PC-9 (cell line): ENCODE data around the gene CDKN2B-AS1. TPM values are rescaled to one million over a fixed set of nuclear protein-coding genes. Genes with fewer than 3 reads are reported as not detected.

Experiments
- BruUV-seq: library from RNA; stranded (reverse); fragments of 400-500 nt; replicated peaks from 2 replicates; lab custom pipeline; 2021; lab: Mats Ljungman, UMichigan
- CTCF ChIA-PET: fragments of 300-600 bp; sonication (Branson Sonifier 250); formaldehyde crosslinking; loops from one replicate; lab custom pipeline; 2022; ENCODE audit warnings: antibody characterized with exemption; lab: Charles Lee
- POLR2A ChIA-PET: fragments of 300-600 bp; sonication (Branson Sonifier 250); formaldehyde crosslinking; loops from one replicate; lab custom pipeline; 2022; ENCODE audit warnings: antibody characterized with exemption; ENCODE audit not compliant: unreplicated experiment; lab: Charles Lee
- DNase-seq, 2 experiments: peaks; one replicate each; pipeline versions ENCODE4 v3.0.0 to v3.0.0-alpha.2; 2015 to 2022; ENCODE audit warnings: mixed read lengths in 1 of 2
- H2AFZ ChIP-seq: fragments of 200-600 bp; sonication (generic); 2 replicates; pipeline ENCODE4 v1.8.1; 2017; ENCODE audit warnings: antibody characterized with exemption
- H3F3A ChIP-seq: fragments of 200-600 bp; sonication (generic); 2 replicates; pipeline ENCODE4 v1.8.1; 2017; ENCODE audit warnings: antibody characterized with exemption, mild to moderate bottlenecking, low read depth; ENCODE audit not compliant: insufficient read depth
- H3K27ac ChIP-seq: fragments of 200-600 bp; sonication (generic); 2 replicates; pipeline ENCODE4 v1.6.1; 2016; ENCODE audit warnings: mixed run types
- H3K27me3 ChIP-seq: fragments of 200-600 bp; sonication (generic); 2 replicates; pipeline ENCODE4 v1.6.1; 2016; ENCODE audit warnings: low read depth, mixed run types; ENCODE audit not compliant: insufficient read depth
- H3K36me3 ChIP-seq: fragments of 200-600 bp; sonication (generic); 2 replicates; pipeline ENCODE4 v1.6.1; 2016; ENCODE audit warnings: low read depth, mixed run types
- H3K4me1 ChIP-seq: fragments of 200-600 bp; sonication (generic); replicated peaks from 2 replicates; pipeline ENCODE4 v1.6.1; 2016; ENCODE audit warnings: mixed run types; ENCODE audit not compliant: insufficient read depth
- H3K4me2 ChIP-seq: fragments of 200-600 bp; sonication (generic); 2 replicates; pipeline ENCODE4 v1.6.1; 2017; ENCODE audit warnings: mixed run types
- H3K4me3 ChIP-seq: fragments of 200-600 bp; sonication (generic); 2 replicates; pipeline ENCODE4 v1.6.1; 2016; ENCODE audit warnings: mixed run types
- H3K79me2 ChIP-seq: fragments of 200-600 bp; sonication (generic); 2 replicates; pipeline ENCODE4 v1.6.1; 2017; ENCODE audit warnings: low read depth, mixed run types
- H3K9me2 ChIP-seq: fragments of 200-600 bp; sonication (generic); 2 replicates; pipeline ENCODE4 v1.8.1; 2017; ENCODE audit warnings: mild to moderate bottlenecking; ENCODE audit not compliant: insufficient read depth
- H3K9me3 ChIP-seq: fragments of 200-600 bp; sonication (generic); 2 replicates; pipeline ENCODE4 v1.8.1; 2016; ENCODE audit warnings: low read depth; ENCODE audit not compliant: insufficient read depth
- H4K20me1 ChIP-seq: fragments of 200-600 bp; sonication (generic); 2 replicates; pipeline ENCODE4 v1.8.1; 2017; ENCODE audit not compliant: insufficient read depth
- EZH2 ChIP-seq: fragments of 200-600 bp; sonication (generic); IDR thresholded peaks from 2 replicates; pipeline ENCODE4 v1.8.0; 2017; ENCODE audit warnings: antibody characterized with exemption, low read depth
- intact Hi-C: fragments of 100-400 bp; cut with micrococcal nuclease; formaldehyde crosslinking; loops from one replicate; pipeline ENCODE4 v1.10.0; 2022; ENCODE audit not compliant: unreplicated experiment
- total RNA-seq: library from RNA; stranded (reverse); gene quantifications from 2 replicates; pipeline ENCODE4 v1.2.3, GENCODE V29; 2021
- TF ChIP-seq, protein P1 (sequence below): fragments of 200-600 bp; sonication (generic); conservative IDR thresholded peaks from 2 replicates; pipeline ENCODE4 v1.6.1; 2017; ENCODE audit warnings: mixed run types, antibody characterized with exemption, mild to moderate bottlenecking, moderate library complexity

The CDKN2B-AS1 gene
- total RNA-seq, 1 experiment from 2014 or later: 11.6 TPM

DNA sequence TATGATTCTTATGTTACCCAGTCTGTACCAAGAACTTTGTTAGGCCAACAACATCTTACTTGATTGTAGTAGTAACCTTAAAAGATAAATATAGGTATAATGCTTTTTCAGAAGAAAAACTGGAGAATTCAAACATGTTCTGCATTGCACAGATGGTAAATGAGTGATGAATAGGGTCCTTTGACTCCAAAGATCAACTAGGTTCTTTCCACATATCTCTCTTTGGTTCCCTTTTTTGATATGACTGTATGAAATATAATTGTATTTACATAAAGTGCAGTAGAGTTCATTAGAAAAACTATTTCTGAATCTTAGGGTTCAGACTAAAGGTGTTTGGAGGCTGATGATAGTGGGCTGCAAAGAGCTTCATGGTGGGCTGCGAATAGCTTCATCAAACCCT lies 165.0 kb downstream of the CDKN2B-AS1 start:
- intact Hi-C loops: loop anchor here (2.0 to 5.0 kb wide), 4 partner anchors 53 to 78 kb away; no protein-coding TSS in a partner anchor
- H2AFZ ChIP-seq: no peak overlapping the region

DNA sequence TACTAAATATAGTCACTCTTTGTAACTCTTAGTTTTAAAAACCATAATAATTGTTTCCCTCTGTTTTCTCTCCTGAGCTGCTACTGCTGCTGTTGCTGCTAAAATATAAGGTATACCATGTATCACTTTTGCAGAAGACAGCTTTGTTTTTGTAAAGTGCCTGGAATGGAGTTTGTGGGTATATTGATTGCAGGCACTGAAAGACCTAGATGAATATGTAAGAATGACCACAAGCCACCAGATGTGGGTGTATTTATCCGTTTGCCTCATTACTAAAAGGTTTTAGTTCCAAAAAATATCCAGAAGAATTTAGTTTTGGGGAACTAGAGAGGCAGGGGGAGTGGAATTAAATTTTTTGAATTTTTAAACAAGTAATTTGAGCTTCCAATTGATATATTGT lies 165.6 kb downstream of the CDKN2B-AS1 start:
- DNase-seq: no peak
- no peak for TF ChIP-seq EZH2
- TF ChIP-seq, protein P1, sequence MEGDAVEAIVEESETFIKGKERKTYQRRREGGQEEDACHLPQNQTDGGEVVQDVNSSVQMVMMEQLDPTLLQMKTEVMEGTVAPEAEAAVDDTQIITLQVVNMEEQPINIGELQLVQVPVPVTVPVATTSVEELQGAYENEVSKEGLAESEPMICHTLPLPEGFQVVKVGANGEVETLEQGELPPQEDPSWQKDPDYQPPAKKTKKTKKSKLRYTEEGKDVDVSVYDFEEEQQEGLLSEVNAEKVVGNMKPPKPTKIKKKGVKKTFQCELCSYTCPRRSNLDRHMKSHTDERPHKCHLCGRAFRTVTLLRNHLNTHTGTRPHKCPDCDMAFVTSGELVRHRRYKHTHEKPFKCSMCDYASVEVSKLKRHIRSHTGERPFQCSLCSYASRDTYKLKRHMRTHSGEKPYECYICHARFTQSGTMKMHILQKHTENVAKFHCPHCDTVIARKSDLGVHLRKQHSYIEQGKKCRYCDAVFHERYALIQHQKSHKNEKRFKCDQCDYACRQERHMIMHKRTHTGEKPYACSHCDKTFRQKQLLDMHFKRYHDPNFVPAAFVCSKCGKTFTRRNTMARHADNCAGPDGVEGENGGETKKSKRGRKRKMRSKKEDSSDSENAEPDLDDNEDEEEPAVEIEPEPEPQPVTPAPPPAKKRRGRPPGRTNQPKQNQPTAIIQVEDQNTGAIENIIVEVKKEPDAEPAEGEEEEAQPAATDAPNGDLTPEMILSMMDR: no peak
- H3K9me3 ChIP-seq: no peaks in the 10 kb centered on the region
- no peaks in the 10 kb centered on the region for H3K27me3 ChIP-seq
- BruUV-seq: no TSS peak
- peak overlapping the region; percentile 59; the same call in 1 of the 2 replicates for H3K4me2 ChIP-seq
- no peak overlapping the region for H2AFZ ChIP-seq
- no peaks in the 10 kb centered on the region for H3K9me2 ChIP-seq
- H4K20me1 ChIP-seq: no peaks in the 10 kb centered on the region
- H3K4me3 ChIP-seq: no peak overlapping the region
- POLR2A ChIA-PET: no interaction called here
- CTCF ChIA-PET: no interaction called here
- intact Hi-C loops: no loop called here
- H3K27ac ChIP-seq: peak overlapping the region; percentile 99
- H3K36me3 ChIP-seq: no peaks in the 10 kb centered on the region
- no peaks in the 10 kb centered on the region for H3K79me2 ChIP-seq
- H3F3A ChIP-seq: peaks cover 29% of the 10 kb centered on the region
- H3K4me1 ChIP-seq: peaks cover 52% of the 10 kb centered on the region

More for the DNA sequence above, 165.0 kb downstream of the CDKN2B-AS1 start:
- no peak for TF ChIP-seq EZH2
- TF ChIP-seq, protein P1: no peak
- Histone ChIP-seq H3F3A (peaks cover 29% of the 10 kb centered on the region), H3K4me2 (peak overlapping the region; percentile 59), H3K9me2 (no peaks in the 10 kb centered on the region), H3K9me3 (no peaks in the 10 kb centered on the region), H3K27ac (peak overlapping the region; percentile 99), H3K79me2 (no peaks in the 10 kb centered on the region), H3K36me3 (no peaks in the 10 kb centered on the region), H4K20me1 (no peaks in the 10 kb centered on the region), H3K4me1 (peaks cover 47% of the 10 kb centered on the region), H3K27me3 (no peaks in the 10 kb centered on the region), H3K4me3 (0 out of 2 replicates have a peak overlapping the region, but pooled peaks have one; percentile 33)
- ChIA-PET CTCF (interaction anchor here (0.7 kb wide), 1 partner anchor 76 kb away, joined by 5 read pairs; no protein-coding TSS in a partner anchor), POLR2A (no interaction called here)
- DNase-seq: no peak
- BruUV-seq: no TSS peak

- Histone ChIP-seq H3K4me2 (no peak overlapping the region), H3K27me3 (no peaks in the 10 kb centered on the region), H3K4me3 (no peak overlapping the region), H3F3A (peaks cover 12% of the 10 kb centered on the region), H3K36me3 (no peaks in the 10 kb centered on the region), H2AFZ (peak overlapping the region; percentile 43; the same call in 1 of the 2 replicates), H3K27ac (no peak overlapping the region), H3K9me3 (no peaks in the 10 kb centered on the region), H3K79me2 (no peaks in the 10 kb centered on the region), H3K9me2 (no peaks in the 10 kb centered on the region), H4K20me1 (no peaks in the 10 kb centered on the region), H3K4me1 (peaks cover 29% of the 10 kb centered on the region)
- CTCF ChIA-PET: no interaction called here
- no TSS peak for BruUV-seq
- POLR2A ChIA-PET: no interaction called here
- no peak for TF ChIP-seq EZH2
- TF ChIP-seq, protein P1: no peak
- intact Hi-C loops: no loop called here
- DNase-seq: no peak
Observed at GRCh38 chr9:22165144-22165543, 170.6 kb downstream of the CDKN2B-AS1 start.
